Heart left ventricle (tissue), 16 donors: Measurements from ENCODE around the gene CFI. TPM values are rescaled to one million over a fixed set of nuclear protein-coding genes. Genes with fewer than 3 reads are reported as not detected.

Experiments
- ATAC-seq, 4 donors: fragments of 200-7000 bp; cut with Tn5 transposase; one replicate each; pipeline ENCODE4 v1.9.1; 2020 to 2022; ENCODE audit warnings: moderate library complexity in 4 of 4, mild to moderate bottlenecking in 3 of 4, moderate number of reproducible peaks in 1 of 4
- DNase-seq, 5 donors: peaks; one replicate each; pipeline ENCODE4 v3.0.0-alpha.2; 2020
- H3K27ac ChIP-seq, 12 donors: fragments of 200-600 bp; sonication (generic) in 4 of 12; one replicate each; pipeline versions ENCODE4 v1.5.0 to v1.8.0; 2016 to 2022; ENCODE audit warnings: mild to moderate bottlenecking in 2 of 12
- H3K27me3 ChIP-seq, 9 donors: fragments of 200-600 bp; sonication (generic) in 2 of 9; one replicate each; pipeline versions ENCODE4 v1.5.1 to v1.8.0; 2016 to 2022; ENCODE audit warnings: mild to moderate bottlenecking in 3 of 9
- H3K36me3 ChIP-seq, 9 donors: fragments of 200-600 bp; sonication (generic) in 2 of 9; one replicate each; pipeline versions ENCODE4 v1.5.0 to v1.8.0; 2018 to 2022; ENCODE audit warnings: mild to moderate bottlenecking in 2 of 9
- H3K4me1 ChIP-seq, 12 donors: fragments of 200-600 bp; sonication (generic) in 4 of 12; one replicate each; pipeline versions ENCODE4 v1.5.0 to v1.8.0; 2016 to 2022; ENCODE audit warnings: mild to moderate bottlenecking in 3 of 12
- H3K4me3 ChIP-seq, 12 donors: fragments of 200-600 bp; sonication (generic) in 4 of 12; one replicate each; pipeline versions ENCODE4 v1.5.0 to v1.8.0; 2017 to 2022; ENCODE audit warnings: mild to moderate bottlenecking in 9 of 12, moderate library complexity in 4 of 12
- H3K9me3 ChIP-seq, 12 donors: fragments of 200-600 bp; sonication (generic) in 4 of 12; one replicate each; pipeline versions ENCODE4 v1.5.0 to v1.8.0; 2016 to 2022; ENCODE audit warnings: mild to moderate bottlenecking in 1 of 12
- CTCF ChIP-seq, 12 donors: fragments of 200-600 bp; sonication (generic) in 4 of 12; IDR thresholded peaks; one replicate each; pipeline versions ENCODE4 v1.5.0 to v1.8.0; 2018 to 2022; ENCODE audit warnings: antibody characterized with exemption in 12 of 12, mild to moderate bottlenecking in 5 of 12
- POLR2A ChIP-seq, 2 donors: fragments of 450-650 bp; IDR thresholded peaks; one replicate each; pipeline ENCODE4 v1.6.1; 2017; ENCODE audit warnings: antibody characterized with exemption in 2 of 2, mild to moderate bottlenecking in 2 of 2, moderate library complexity in 2 of 2
- WGBS, 4 donors: extraction: QIAGEN DNeasy Blood & Tissue Kit in 2 of 4; methylation state at CpG; one replicate each; pipeline versions ENCODE4 v1.1.5 to v1.1.7; 2013 to 2018; 5-methylcytosine and 5-hydroxymethylcytosine counted together
- intact Hi-C, 10 donors: fragments of 100-400 bp; cut with DNase I; formaldehyde crosslinking; loops; one replicate each; pipeline versions ENCODE4 v1.11.1 to v1.14.2; 2022
- polyA plus RNA-seq, 2 donors: library from polyadenylated mRNA; stranded (reverse); fragments of 200-250 nt; gene quantifications; one replicate each; pipeline ENCODE4 v1.2.3, GENCODE V29; 2013
- total RNA-seq, 9 donors: library from RNA; depleted of rRNA in 2 of 9; stranded (reverse); fragments of >200 nt in 2 of 9; fragmentation: NEBNext Ultra II Directional in 3 of 9; extraction: Animal tissue kit (Norgen Biotek cat#: 25700) in 3 of 9; gene quantifications; one replicate each; pipeline versions ENCODE4 v1.1.0 to v1.2.4, GENCODE V29; 2016 to 2023
- donor health status: ischemic (EF 13 %, LVEDD 7.1; RV severe dilation, severe dysfunction).
- donor health status: healthy with polysubstance abuse.
- donor health status: DM: no; HTN: yes; CAD: no.
- donor health status: DM: no; HTN: no; CAD: no.
- donor health status: ischemic (EF 25% LVEDD 6.9; RV normal size, moderate dysfunction).
- donor health status: ischemic (EF 25% LVEDD 5.7; RV mildly dilated, moderate dysfunction).
- donor health status: healthy.
- donor health status: DM: yes; HTN: yes; CAD: no.
- donor health status: ischemic (EF 35%, LVEDD 5.7; RV mildly dilated, moderate dysfunction).
- donor health status: nonischemic (EF 11% LVEDD 7.7; RV severe dilation, severe dysfunction).
- donor health status: DM: yes; HTN: yes; CAD: no.
- donor health status: PGD.
- donor health status: ischemic (EF 29% LVEDD 5.4; RV normal size, mild dysfunction).
- donor health status: nonischemic (EF 23%, LVEDD 6.1; RV moderate dilation, normal function).

The CFI gene
- total and polyA plus RNA-seq, 11 donors: 6.2 to 52.0 (median 9.0) TPM

DNA sequence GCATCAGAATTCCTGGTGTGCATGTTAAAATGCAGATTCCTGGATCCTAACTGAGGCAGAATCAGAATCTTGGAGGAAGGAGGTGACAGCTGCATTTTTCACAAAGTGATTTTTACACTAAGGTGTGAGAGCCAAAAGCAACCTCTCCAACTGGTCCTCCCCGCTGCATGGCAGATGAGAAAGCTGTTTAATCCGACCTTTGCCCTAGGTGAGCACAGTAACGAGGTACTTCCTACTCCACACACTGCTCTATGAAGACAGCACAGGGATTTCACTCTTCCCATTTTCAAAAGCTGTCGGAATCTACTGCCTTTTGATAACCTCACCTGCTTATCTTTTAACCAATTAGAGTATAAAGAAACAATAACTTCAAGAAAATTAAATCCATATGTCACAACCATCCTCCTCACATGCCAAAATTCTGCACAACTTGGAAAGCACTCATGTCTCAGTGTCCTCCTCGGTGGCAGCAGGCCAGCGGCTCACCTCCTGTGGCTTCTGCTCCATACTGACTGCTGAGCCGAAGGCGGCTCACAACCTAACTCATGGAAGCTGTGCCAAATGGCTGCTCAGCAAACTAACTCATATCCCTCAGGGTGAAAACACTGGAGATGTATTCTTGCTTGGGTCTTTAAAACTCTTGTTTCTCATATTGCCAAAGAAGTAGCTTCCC, 102.1 kb downstream of the CFI start:
- intact Hi-C loops: loop anchor here (5.0 to 10.0 kb wide), 8 partner anchors 115 to 278 kb away; partner anchors contain the start of genes GAR1 (in 6 of the 10), RRH (in 2 of the 10), SEC24B (in 2 of the 10) and MCUB (in 1 of the 10)
- no peak for DNase-seq

DNA sequence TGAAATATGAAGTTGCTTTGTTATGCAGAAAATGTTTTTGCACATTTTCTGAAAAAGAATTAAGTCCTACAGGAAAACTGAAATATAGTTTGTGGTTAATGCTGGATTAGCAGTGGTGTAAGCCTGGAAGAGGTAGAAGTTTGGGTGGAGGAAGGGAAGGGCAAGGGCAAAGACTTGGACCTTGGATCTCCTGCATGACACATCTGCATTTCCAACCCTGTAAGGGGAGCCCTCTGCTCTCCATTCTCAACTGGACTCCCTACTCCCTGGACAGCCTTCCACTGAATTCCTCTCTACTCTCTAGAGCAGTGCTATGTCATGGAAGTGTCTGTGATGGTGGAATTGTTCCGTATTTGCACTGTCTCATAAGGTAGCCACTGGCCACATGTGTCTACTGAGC, 103.1 kb downstream of the CFI start:
- Histone ChIP-seq H3K4me1 (peaks cover 0 to 16% (median 11%) of the 10 kb centered on the region in 12 donors), H3K4me3 (no peak overlapping the region), H3K27ac (no peak overlapping the region), H3K9me3 (peaks cover 0 to 3% (median 0%) of the 10 kb centered on the region in 12 donors), H3K36me3 (peaks cover 0 to 47% (median 33%) of the 10 kb centered on the region in 9 donors), H3K27me3 (no peaks in the 10 kb centered on the region)
- WGBS, 4 donors: 94 to 100% (median 99%) methylated on average over 1 of the region's 1 CpG
- intact Hi-C loops: no loop called here
- ATAC-seq: no peak
- no peak for TF ChIP-seq POLR2A (IDR thresholded peaks at IDR 0.05)
- TF ChIP-seq CTCF (IDR thresholded peaks at IDR 0.05): no peak
- no peak for DNase-seq

More for the DNA sequence above, 102.1 kb downstream of the CFI start:
- Histone ChIP-seq H3K27me3 (no peaks in the 10 kb centered on the region), H3K27ac (no peak overlapping the region), H3K4me3 (no peak overlapping the region), H3K36me3 (peaks cover 0 to 37% (median 24%) of the 10 kb centered on the region in 9 donors), H3K4me1 (peaks cover 0 to 21% (median 16%) of the 10 kb centered on the region in 12 donors), H3K9me3 (peaks cover 0 to 3% (median 0%) of the 10 kb centered on the region in 12 donors)
- no peak for ATAC-seq
- TF ChIP-seq CTCF (IDR thresholded peaks at IDR 0.05) (no peak), POLR2A (IDR thresholded peaks at IDR 0.05) (no peak)
- 73 to 92% (median 87%) methylated on average over 8 of the region's 8 CpGs for WGBS, 4 donors

DNA sequence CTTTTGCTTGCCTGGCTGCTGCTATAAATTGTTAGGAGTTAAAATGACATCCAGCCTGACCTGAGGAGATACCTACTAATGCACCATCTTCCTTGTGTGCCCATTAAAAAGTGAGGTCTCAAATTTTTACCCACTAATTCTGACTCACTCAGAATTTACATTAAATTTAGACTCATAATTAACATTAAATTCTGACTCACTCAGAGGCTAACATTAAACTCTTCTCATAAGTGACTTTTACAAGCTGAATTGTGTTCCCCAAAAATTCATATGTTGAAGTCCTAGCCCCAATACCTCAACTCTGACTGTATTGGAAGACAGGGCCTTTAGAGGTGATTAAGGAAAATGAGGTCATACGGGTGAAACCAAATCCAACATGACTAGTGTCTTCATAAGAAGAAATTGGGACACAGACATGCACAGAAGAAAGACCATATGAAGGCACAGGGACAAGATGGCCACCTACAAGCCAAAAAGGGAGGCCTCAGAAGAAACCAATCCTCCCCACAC, 110.3 kb downstream of the CFI start:
- no peak overlapping the region for H3K27ac ChIP-seq
- no peaks in the 10 kb centered on the region for H3K27me3 ChIP-seq
- TF ChIP-seq CTCF (IDR thresholded peaks at IDR 0.05) (no peak), POLR2A (IDR thresholded peaks at IDR 0.05) (no peak)
- no peaks in the 10 kb centered on the region for H3K9me3 ChIP-seq
- WGBS, 4 donors: 91 to 100% (median 98%) methylated on average over 1 of the region's 1 CpG
- ATAC-seq: no peak
- intact Hi-C loops: no loop called here
- peaks cover 0 to 4% (median 0%) of the 10 kb centered on the region in 12 donors for H3K4me1 ChIP-seq
- peaks cover 0 to 94% (median 67%) of the 10 kb centered on the region in 9 donors for H3K36me3 ChIP-seq
- no peak overlapping the region for H3K4me3 ChIP-seq
- no peak for DNase-seq

Other genes with a start within 250 kb of the CFI start
- gene MCUB, start 241.8 kb downstream of the CFI start, total RNA-seq: 10 to 100 TPM in 1 of 9 donors, 1 to 10 TPM in 8; 2.6 to 15.1 (median 4.7) TPM
- gene MCUB, start 241.8 kb downstream of the CFI start, polyA plus RNA-seq: 1 to 10 TPM; 1.6 to 4.3 TPM
- gene CASP6, start 98.6 kb downstream of the CFI start, total RNA-seq: 10 to 100 TPM in 1 of 9 donors, 1 to 10 TPM in 8; 3.5 to 16.4 (median 6.5) TPM
- 1 to 10 TPM; 4.4 to 5.7 TPM for gene CASP6, start 98.6 kb downstream of the CFI start, polyA plus RNA-seq
- gene PLA2G12A, start 71.9 kb downstream of the CFI start, total RNA-seq: 10 to 100 TPM; 32.6 to 68.5 (median 58.5) TPM
- 10 to 100 TPM; 15.7 to 22.5 TPM for gene PLA2G12A, start 71.9 kb downstream of the CFI start, polyA plus RNA-seq
- gene GAR1, start 13.8 kb upstream of the CFI start, total RNA-seq: 10 to 100 TPM in 2 of 9 donors, 1 to 10 TPM in 7; 3.2 to 10.9 (median 8.5) TPM
- gene GAR1, start 13.8 kb upstream of the CFI start, polyA plus RNA-seq: 10 to 100 TPM; 13.1 to 22.3 TPM
- gene RRH, start 26.0 kb upstream of the CFI start, total RNA-seq: under 1 TPM in 1 of 9 donors, not detected in 8; 0.21 TPM
- under 1 TPM in 1 of 2 donors, not detected in 1; 0.06 TPM for gene RRH, start 26.0 kb upstream of the CFI start, polyA plus RNA-seq
- not detected for gene LRIT3, start 46.1 kb upstream of the CFI start, total RNA-seq
- gene LRIT3, start 46.1 kb upstream of the CFI start, polyA plus RNA-seq: under 1 TPM in 1 of 2 donors, not detected in 1; 0.08 TPM
- 10 to 100 TPM in 4 of 9 donors, 1 to 10 TPM in 5; 5.4 to 15.0 (median 9.7) TPM for gene EGF, start 110.9 kb upstream of the CFI start, total RNA-seq
- gene EGF, start 110.9 kb upstream of the CFI start, polyA plus RNA-seq: 1 to 10 TPM; 1.3 to 3.7 TPM